Measurements from ENCODE around the gene RFX1.

- TF ChIP-seq CTCF (IDR thresholded peaks at IDR 0.05; ENCODE audit: low read depth, low read length) (no peak), POLR2A (IDR thresholded peaks at IDR 0.05; ENCODE audit: extremely low read depth, insufficient read length) (no peak), MAX (IDR thresholded peaks at IDR 0.05; ENCODE audit: low read depth, low read length) (no peak), MYC (IDR thresholded peaks at IDR 0.05; ENCODE audit: low read depth, low read length) (no peak)
Measured at GRCh38 chr19:14012378-14012915, 6.3 kb upstream of the RFX1 start.

All from NB4 (cell line).